Loucy (cell line): ENCODE measurements around the gene VWA8.

ENCODE experiments used
- EZH2phosphoT487 ChIP-seq: fragments of 200-600 bp; IDR thresholded peaks from 2 replicates; pipeline ENCODE4 v1.6.1; 2018; ENCODE audit warnings: antibody characterized with exemption, mild to moderate bottlenecking, moderate library complexity, borderline replicate concordance
- TF ChIP-seq, protein P1 (sequence below): fragments of 200-600 bp; sonication (generic); conservative IDR thresholded peaks from 2 replicates; pipeline ENCODE4 v1.5.1; 2014; ENCODE audit warnings: mild to moderate bottlenecking, antibody characterized with exemption, low read length

DNA sequence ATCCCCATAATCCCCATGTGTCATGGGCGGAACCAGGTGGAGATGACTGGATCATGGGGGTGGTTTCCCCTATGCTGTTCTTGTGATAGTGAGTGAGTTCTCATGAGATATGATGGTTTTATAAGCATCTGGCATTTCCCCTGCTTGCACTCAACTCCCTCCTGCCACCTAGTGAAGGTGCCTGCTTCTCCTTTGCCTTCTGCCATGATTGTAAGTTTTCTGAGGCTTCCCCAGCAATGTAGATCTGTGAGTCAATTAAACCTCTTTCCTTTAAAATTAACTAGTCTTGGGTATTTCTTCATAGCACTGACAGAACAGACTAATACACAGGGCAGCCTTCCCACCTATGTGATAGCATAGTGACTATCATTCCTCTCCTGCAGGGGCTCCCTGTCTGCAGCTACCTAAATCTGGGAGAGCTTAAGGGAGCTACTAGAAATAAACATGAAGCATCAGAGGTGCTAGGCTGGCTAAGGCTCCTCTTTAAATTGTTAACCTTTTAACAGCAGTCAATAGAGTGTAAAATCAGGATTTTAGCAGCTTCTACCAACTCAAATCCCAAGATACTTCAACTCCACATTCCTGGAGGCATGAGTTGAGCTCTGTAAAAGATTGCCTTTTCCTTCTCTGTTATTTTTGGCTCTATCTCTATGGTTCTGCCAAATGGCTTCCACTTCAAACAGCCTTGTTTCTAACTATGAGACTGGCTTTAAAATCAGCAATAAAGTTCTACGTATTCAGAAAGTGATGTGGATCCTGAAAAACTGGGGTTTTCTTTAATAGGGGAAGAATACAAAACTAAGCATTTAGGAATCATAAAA, 112.3 kb downstream of the VWA8 start:
- TF ChIP-seq, protein P1, sequence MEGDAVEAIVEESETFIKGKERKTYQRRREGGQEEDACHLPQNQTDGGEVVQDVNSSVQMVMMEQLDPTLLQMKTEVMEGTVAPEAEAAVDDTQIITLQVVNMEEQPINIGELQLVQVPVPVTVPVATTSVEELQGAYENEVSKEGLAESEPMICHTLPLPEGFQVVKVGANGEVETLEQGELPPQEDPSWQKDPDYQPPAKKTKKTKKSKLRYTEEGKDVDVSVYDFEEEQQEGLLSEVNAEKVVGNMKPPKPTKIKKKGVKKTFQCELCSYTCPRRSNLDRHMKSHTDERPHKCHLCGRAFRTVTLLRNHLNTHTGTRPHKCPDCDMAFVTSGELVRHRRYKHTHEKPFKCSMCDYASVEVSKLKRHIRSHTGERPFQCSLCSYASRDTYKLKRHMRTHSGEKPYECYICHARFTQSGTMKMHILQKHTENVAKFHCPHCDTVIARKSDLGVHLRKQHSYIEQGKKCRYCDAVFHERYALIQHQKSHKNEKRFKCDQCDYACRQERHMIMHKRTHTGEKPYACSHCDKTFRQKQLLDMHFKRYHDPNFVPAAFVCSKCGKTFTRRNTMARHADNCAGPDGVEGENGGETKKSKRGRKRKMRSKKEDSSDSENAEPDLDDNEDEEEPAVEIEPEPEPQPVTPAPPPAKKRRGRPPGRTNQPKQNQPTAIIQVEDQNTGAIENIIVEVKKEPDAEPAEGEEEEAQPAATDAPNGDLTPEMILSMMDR: peak; percentile 23; the same call in 1 of the 2 replicates
- no peak for TF ChIP-seq EZH2phosphoT487
